PC-9 (cell line): ENCODE results near the gene FAM3D.

Source experiments
- EZH2 ChIP-seq: fragments of 200-600 bp; sonication (generic); IDR thresholded peaks from 2 replicates; pipeline ENCODE4 v1.8.0; 2017; ENCODE audit warnings: antibody characterized with exemption, low read depth
- TF ChIP-seq, protein P1 (sequence below): fragments of 200-600 bp; sonication (generic); conservative IDR thresholded peaks from 2 replicates; pipeline ENCODE4 v1.6.1; 2017; ENCODE audit warnings: mixed run types, antibody characterized with exemption, mild to moderate bottlenecking, moderate library complexity

GRCh38 chr3:58603606-58604005 is 63.0 kb downstream of the FAM3D start:
- TF ChIP-seq, protein P1, sequence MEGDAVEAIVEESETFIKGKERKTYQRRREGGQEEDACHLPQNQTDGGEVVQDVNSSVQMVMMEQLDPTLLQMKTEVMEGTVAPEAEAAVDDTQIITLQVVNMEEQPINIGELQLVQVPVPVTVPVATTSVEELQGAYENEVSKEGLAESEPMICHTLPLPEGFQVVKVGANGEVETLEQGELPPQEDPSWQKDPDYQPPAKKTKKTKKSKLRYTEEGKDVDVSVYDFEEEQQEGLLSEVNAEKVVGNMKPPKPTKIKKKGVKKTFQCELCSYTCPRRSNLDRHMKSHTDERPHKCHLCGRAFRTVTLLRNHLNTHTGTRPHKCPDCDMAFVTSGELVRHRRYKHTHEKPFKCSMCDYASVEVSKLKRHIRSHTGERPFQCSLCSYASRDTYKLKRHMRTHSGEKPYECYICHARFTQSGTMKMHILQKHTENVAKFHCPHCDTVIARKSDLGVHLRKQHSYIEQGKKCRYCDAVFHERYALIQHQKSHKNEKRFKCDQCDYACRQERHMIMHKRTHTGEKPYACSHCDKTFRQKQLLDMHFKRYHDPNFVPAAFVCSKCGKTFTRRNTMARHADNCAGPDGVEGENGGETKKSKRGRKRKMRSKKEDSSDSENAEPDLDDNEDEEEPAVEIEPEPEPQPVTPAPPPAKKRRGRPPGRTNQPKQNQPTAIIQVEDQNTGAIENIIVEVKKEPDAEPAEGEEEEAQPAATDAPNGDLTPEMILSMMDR: no peak
- TF ChIP-seq EZH2: no peak
